NAMALWA (cell line): ENCODE data around the gene NALCN.

ENCODE experiments used
- DNase-seq: peaks from one replicate; pipeline ENCODE4 v3.0.0-alpha.2; 2015; ENCODE audit warnings: low spot score

The NALCN gene

GRCh38 chr13:101289764-101290163 is 126.5 kb downstream of the NALCN start:
- DNase-seq = peak; percentile 47

- DNase-seq = no peak
Observed at GRCh38 chr13:101283782-101284181, 132.5 kb downstream of the NALCN start.

- no peak for DNase-seq
Observed at GRCh38 chr13:101272886-101273285, 143.4 kb downstream of the NALCN start.

- DNase-seq = no peak
Observed at GRCh38 chr13:101271681-101272245, 144.5 kb downstream of the NALCN start.

GRCh38 chr13:101267656-101268055 is 148.7 kb downstream of the NALCN start:
- no peak for DNase-seq

GRCh38 chr13:101265934-101266333 is 150.4 kb downstream of the NALCN start:
- no peak for DNase-seq

- no peak for DNase-seq
Observed at GRCh38 chr13:101264931-101265330, 151.4 kb downstream of the NALCN start.

GRCh38 chr13:101262306-101262705 is 154.0 kb downstream of the NALCN start:
- DNase-seq = no peak

GRCh38 chr13:101258509-101258908 is 157.8 kb downstream of the NALCN start:
- no peak for DNase-seq

- peak; percentile 47 for DNase-seq
Observed at GRCh38 chr13:101258071-101258470, 158.2 kb downstream of the NALCN start.

- DNase-seq = no peak
Observed at GRCh38 chr13:101248739-101249514, 167.4 kb downstream of the NALCN start.

GRCh38 chr13:101242720-101243119 is 173.6 kb downstream of the NALCN start:
- no peak for DNase-seq

- no peak for DNase-seq
Observed at GRCh38 chr13:101238555-101238954, 177.8 kb downstream of the NALCN start.

- no peak for DNase-seq
Observed at GRCh38 chr13:101231751-101232428, 184.4 kb downstream of the NALCN start.

- DNase-seq = no peak
Observed at GRCh38 chr13:101230271-101230890, 185.9 kb downstream of the NALCN start.

- no peak for DNase-seq
Observed at GRCh38 chr13:101219609-101220265, 196.6 kb downstream of the NALCN start.

GRCh38 chr13:101218484-101218883 is 197.8 kb downstream of the NALCN start:
- no peak for DNase-seq

GRCh38 chr13:101217086-101217485 is 199.2 kb downstream of the NALCN start:
- DNase-seq = no peak

- no peak for DNase-seq
Observed at GRCh38 chr13:101211261-101211660, 205.0 kb downstream of the NALCN start.

GRCh38 chr13:101210774-101211173 is 205.5 kb downstream of the NALCN start:
- no peak for DNase-seq

- no peak for DNase-seq
Observed at GRCh38 chr13:101209206-101209893, 207.0 kb downstream of the NALCN start.

GRCh38 chr13:101205408-101205807 is 210.9 kb downstream of the NALCN start:
- DNase-seq = no peak
